ENCODE measurements around the gene RAB3C.
"Not testable (repeated sequence)": the region's sequence is repeated elsewhere in the genome, so short reads cannot be mapped to it uniquely, and the experiment has no call there.

The RAB3C gene

DNA sequence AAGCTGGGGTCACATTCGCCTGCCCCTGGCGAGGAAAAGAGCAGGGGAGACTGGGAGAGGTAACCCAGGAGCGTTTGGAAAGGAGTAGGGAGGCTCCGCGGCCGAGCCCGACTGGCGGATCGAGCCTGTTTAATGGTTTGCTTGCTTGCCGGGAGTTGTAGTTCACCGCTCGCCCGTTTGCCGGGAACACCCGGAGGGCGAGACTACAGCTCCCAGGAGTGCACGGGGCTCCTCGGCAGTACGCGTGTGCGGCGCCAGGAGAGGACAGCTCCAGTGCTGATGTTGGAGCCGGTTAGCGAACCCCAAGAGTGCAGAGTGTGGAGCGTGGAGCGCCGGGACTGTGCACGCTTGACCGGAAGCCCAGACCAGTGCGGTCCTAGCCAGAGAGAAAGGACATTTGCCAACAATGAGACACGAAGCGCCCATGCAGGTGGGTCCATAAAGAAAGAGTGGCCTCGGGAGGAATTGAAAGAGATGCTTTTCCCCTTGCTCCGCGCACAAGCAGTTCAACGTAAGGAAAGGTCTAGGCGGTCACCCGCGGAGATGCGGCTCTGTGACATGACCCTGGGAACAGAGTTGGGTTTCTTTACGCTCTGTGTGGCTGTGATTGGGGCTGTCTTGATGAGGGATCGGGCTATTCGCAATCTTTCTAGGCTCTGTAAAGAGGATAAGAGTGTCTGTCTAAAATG is at the start of gene RAB3C:
TSS of gene RAB3C (plus strand) at position 273 of the 689 bp plus-strand sequence. CDS start at position 407, 134 bp downstream.
- Mint-ChIP-seq H3K27me3 (peaks cover 40% of the 10 kb centered on the region), H3K27ac (no peak within 1 kb of the TSS), H3K4me3 (peak within 1 kb of the TSS; percentile 92), H3K36me3 (ENCODE audit: low read depth) (peaks cover 11% of the 10 kb centered on the region), H3K9me3 (no peaks in the 10 kb centered on the region), H3K4me1 (ENCODE audit: low read depth) (peaks cover 23% of the 10 kb centered on the region)
- intact Hi-C loops (cut with micrococcal nuclease): loop anchor here (5.0 kb wide), 1 partner anchor 86 kb away; no protein-coding TSS in a partner anchor

- H3K4me1 Mint-ChIP-seq (ENCODE audit: low read depth): peaks cover 51% of the 10 kb centered on the region
- intact Hi-C loops (cut with micrococcal nuclease); H3K27me3 Mint-ChIP-seq; H3K27ac Mint-ChIP-seq; H3K4me3 Mint-ChIP-seq; H3K36me3 Mint-ChIP-seq (ENCODE audit: low read depth): not testable (repeated sequence)
- peaks cover 27% of the 10 kb centered on the region for H3K9me3 Mint-ChIP-seq
These were observed 40.9 kb upstream of the RAB3C start for GRCh38 chr5:58541935-58542334.

DNA sequence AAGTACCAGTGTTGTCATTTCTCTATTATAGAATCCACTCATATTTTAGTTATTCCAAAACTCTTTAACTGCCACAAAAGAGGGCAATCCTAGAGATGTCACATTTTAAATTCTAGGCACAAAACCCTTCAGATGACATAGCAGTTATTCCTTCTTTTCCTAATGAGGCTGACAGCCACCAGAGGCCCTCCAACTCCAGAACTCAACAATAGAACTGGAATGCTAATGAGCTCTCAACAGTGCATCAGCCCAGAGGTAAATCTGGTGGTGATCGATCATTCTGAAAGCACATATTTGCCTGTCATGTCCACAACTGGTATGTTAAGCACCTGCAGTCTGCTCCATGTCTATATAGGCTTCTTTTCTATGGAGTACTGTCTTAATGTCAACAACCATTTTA is 40.2 kb upstream of the RAB3C start:
- Mint-ChIP-seq H3K9me3 (peaks cover 27% of the 10 kb centered on the region), H3K27ac (peak overlapping the region; percentile 70), H3K36me3 (ENCODE audit: low read depth) (peaks cover 9% of the 10 kb centered on the region), H3K4me1 (ENCODE audit: low read depth) (peaks cover 51% of the 10 kb centered on the region), H3K27me3 (no peaks in the 10 kb centered on the region), H3K4me3 (no peak overlapping the region)
- intact Hi-C loops (cut with micrococcal nuclease): no loop called here

- peaks cover 51% of the 10 kb centered on the region for H3K4me1 Mint-ChIP-seq (ENCODE audit: low read depth)
- H3K27me3 Mint-ChIP-seq: no peaks in the 10 kb centered on the region
- H3K9me3 Mint-ChIP-seq: peaks cover 23% of the 10 kb centered on the region
- intact Hi-C loops (cut with micrococcal nuclease): no loop called here
- H3K36me3 Mint-ChIP-seq (ENCODE audit: low read depth): peaks cover 9% of the 10 kb centered on the region
- peak overlapping the region; percentile 70 for H3K27ac Mint-ChIP-seq
- no peak overlapping the region for H3K4me3 Mint-ChIP-seq
These were observed 39.2 kb upstream of the RAB3C start for GRCh38 chr5:58543723-58544122.

GRCh38 chr5:58544195-58544594 is 38.7 kb upstream of the RAB3C start:
- Mint-ChIP-seq H3K4me3 (no peak overlapping the region), H3K4me1 (ENCODE audit: low read depth) (peaks cover 51% of the 10 kb centered on the region), H3K36me3 (ENCODE audit: low read depth) (peaks cover 9% of the 10 kb centered on the region), H3K27me3 (no peaks in the 10 kb centered on the region), H3K9me3 (peaks cover 19% of the 10 kb centered on the region), H3K27ac (peak overlapping the region; percentile 70)
- intact Hi-C loops (cut with micrococcal nuclease): no loop called here

DNA sequence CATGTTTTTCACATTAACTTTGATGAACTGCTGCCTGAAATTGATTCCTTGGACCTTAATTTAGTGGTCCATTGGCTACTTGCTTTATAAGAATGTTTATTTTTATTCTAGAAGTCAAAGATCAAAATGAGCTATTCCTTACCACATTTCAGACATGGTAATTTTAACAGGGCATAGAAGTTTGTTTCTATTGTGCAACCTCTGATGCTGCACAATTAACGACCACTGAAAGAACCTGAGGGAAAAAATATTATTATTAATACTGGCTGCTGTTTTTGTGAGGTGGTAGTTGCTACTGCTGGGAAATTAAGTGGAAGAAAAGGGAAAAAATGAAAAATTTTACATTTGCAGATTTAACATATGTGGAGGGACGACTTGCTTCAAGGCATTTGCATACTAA is 37.9 kb upstream of the RAB3C start:
- Mint-ChIP-seq H3K4me1 (ENCODE audit: low read depth) (peaks cover 51% of the 10 kb centered on the region), H3K27ac (peak overlapping the region; percentile 70), H3K9me3 (peaks cover 11% of the 10 kb centered on the region), H3K36me3 (ENCODE audit: low read depth) (peaks cover 9% of the 10 kb centered on the region), H3K27me3 (no peaks in the 10 kb centered on the region), H3K4me3 (no peak overlapping the region)
- intact Hi-C loops (cut with micrococcal nuclease): loop anchor here (5.0 kb wide), 1 partner anchor 38 kb away; no protein-coding TSS in a partner anchor

DNA sequence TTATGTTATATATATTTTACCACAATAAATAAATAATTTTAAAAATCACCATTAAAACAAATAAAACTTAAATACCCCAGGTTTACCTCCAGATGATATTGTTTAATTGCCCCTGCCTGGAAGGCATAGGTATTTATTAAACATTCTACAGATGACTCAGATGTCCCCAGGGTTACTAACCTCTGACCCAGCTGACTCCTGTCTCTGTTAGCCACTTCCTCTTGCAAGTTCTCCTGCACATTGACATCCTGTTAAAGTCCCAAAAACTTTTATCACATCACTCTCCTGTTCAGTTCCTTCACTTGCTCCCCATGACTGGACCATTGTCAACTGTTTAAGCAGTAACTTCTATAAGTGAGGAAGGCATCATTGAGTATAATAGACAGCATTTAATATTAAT is 37.0 kb upstream of the RAB3C start:
- intact Hi-C loops (cut with micrococcal nuclease): loop anchor here (5.0 kb wide), 1 partner anchor 39 kb away; no protein-coding TSS in a partner anchor
- Mint-ChIP-seq H3K27me3 (no peaks in the 10 kb centered on the region), H3K27ac (peak overlapping the region; percentile 70), H3K4me1 (ENCODE audit: low read depth) (peaks cover 51% of the 10 kb centered on the region), H3K4me3 (no peak overlapping the region), H3K36me3 (ENCODE audit: low read depth) (peaks cover 3% of the 10 kb centered on the region), H3K9me3 (peaks cover 1% of the 10 kb centered on the region)

- H3K9me3 Mint-ChIP-seq: no peaks in the 10 kb centered on the region
These were observed 34.8 kb upstream of the RAB3C start for GRCh38 chr5:58548068-58548467.

GRCh38 chr5:58551492-58551891 is 31.4 kb upstream of the RAB3C start:
- H3K27ac Mint-ChIP-seq: no peak overlapping the region
- H3K27me3 Mint-ChIP-seq: no peaks in the 10 kb centered on the region
- H3K4me1 Mint-ChIP-seq (ENCODE audit: low read depth): peaks cover 2% of the 10 kb centered on the region
- intact Hi-C loops (cut with micrococcal nuclease): no loop called here
- H3K4me3 Mint-ChIP-seq: no peak overlapping the region
- H3K9me3 Mint-ChIP-seq: no peaks in the 10 kb centered on the region
- H3K36me3 Mint-ChIP-seq (ENCODE audit: low read depth): no peaks in the 10 kb centered on the region

More at GRCh38 chr5:58548068-58548467, 34.8 kb upstream of the RAB3C start:
- H3K4me1 Mint-ChIP-seq (ENCODE audit: low read depth): peaks cover 36% of the 10 kb centered on the region
- no peaks in the 10 kb centered on the region for H3K27me3 Mint-ChIP-seq
- intact Hi-C loops (cut with micrococcal nuclease): loop anchor here (5.0 kb wide), 1 partner anchor 41 kb away; no protein-coding TSS in a partner anchor
- no peak overlapping the region for H3K27ac Mint-ChIP-seq
- H3K36me3 Mint-ChIP-seq (ENCODE audit: low read depth): no peaks in the 10 kb centered on the region
- no peak overlapping the region for H3K4me3 Mint-ChIP-seq

DNA sequence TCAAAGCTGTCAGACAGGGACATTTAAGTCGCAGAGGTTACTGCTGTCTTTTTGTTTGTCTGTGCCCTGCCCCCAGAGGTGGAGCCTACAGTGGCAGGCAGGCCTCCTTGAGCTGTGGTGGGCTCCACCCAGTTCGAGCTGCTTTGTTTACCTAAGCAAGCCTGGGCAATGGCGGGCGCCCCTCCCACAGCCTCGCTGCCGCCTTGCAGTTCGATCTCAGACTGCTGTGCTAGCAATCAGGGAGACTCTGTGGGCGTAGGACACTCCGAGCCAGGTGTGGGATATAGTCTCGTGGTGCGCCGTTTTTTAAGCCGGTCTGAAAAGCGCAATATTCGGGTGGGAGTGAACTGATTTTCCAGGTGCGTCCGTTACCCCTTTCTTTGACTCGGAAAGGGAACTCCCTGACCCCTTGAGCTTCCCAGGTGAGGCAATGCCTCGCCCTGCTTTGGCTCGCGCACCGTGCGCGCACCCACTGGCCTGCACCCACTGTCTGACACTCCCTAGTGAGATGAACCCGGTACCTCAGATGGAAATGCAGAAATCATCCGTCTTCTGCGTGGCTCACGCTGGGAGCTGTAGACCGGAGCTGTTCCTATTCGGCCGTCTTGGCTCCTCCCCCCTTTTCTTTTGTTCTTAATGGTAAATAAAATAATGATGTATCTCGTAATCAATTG is 25.1 kb upstream of the RAB3C start:
- intact Hi-C loops (cut with micrococcal nuclease); H3K9me3 Mint-ChIP-seq; H3K27ac Mint-ChIP-seq; H3K27me3 Mint-ChIP-seq; H3K4me3 Mint-ChIP-seq; H3K36me3 Mint-ChIP-seq (ENCODE audit: low read depth); H3K4me1 Mint-ChIP-seq (ENCODE audit: low read depth): not testable (repeated sequence)

DNA sequence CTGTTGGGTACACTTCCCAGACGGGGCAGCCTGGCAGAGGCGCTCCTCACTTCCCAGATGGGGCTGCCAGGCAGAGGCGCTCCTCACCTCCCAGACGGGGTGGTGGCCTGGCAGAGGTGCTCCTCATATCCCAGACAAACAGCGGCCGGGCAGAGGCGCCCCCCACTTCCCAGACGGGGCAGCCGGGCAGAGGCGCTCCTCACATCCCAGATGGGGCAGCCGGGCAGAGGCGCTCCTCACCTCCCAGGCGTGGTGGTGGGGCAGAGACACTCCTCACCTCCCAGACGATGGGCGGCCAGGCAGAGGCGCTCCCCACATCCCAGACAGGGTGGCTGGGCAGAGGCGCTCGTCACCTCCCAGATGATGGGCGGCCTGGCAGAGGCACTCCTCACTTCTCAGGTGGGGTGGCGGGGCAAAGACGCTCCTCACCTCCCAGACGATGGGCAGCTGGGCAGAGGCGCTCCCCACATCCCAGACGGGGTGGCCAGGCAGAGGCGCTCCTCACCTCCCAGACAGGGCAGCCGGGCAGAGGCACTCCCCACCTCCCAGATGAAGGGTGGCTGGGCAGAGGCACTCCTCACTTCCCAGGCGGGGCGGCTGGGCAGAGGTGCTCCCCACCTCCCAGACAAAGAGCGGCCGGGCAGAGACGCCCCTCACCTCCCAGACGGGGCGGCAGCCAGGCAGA is 19.7 kb upstream of the RAB3C start:
- H3K9me3 Mint-ChIP-seq; H3K36me3 Mint-ChIP-seq (ENCODE audit: low read depth); H3K27me3 Mint-ChIP-seq; intact Hi-C loops (cut with micrococcal nuclease); H3K4me3 Mint-ChIP-seq; H3K4me1 Mint-ChIP-seq (ENCODE audit: low read depth); H3K27ac Mint-ChIP-seq: not testable (repeated sequence)

GRCh38 chr5:58564043-58564832 is 18.6 kb upstream of the RAB3C start:
- H3K4me1 Mint-ChIP-seq (ENCODE audit: low read depth); intact Hi-C loops (cut with micrococcal nuclease): not testable (repeated sequence)

DNA sequence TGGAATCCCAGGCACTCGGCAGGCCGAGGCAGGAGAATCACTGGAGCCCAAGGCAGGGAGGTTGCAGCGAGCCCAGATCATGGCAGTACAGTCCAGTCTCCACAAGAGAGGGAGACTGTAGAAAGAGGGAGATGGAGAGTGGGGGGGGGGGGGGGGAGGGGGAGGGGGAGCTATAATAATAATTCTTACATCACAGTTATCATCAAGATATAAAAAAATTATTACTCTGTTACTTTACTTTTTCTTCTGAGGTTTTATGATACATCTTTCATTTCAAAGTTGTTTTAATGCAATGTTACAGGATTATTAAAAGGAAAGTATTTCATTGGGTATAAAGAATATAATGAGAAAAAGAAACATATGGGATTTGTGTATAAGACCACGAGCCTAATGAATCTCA is 17.8 kb upstream of the RAB3C start:
- no peak overlapping the region for H3K27ac Mint-ChIP-seq
- no peaks in the 10 kb centered on the region for H3K9me3 Mint-ChIP-seq
- no peaks in the 10 kb centered on the region for H3K4me1 Mint-ChIP-seq (ENCODE audit: low read depth)
- intact Hi-C loops (cut with micrococcal nuclease): no loop called here
- H3K4me3 Mint-ChIP-seq: no peak overlapping the region
- H3K36me3 Mint-ChIP-seq (ENCODE audit: low read depth): no peaks in the 10 kb centered on the region
- H3K27me3 Mint-ChIP-seq: no peaks in the 10 kb centered on the region

More at GRCh38 chr5:58564043-58564832, 18.6 kb upstream of the RAB3C start:
- not testable (repeated sequence) for H3K4me3 Mint-ChIP-seq; H3K36me3 Mint-ChIP-seq (ENCODE audit: low read depth); H3K9me3 Mint-ChIP-seq; H3K27me3 Mint-ChIP-seq; H3K27ac Mint-ChIP-seq

Measured in dendritic cell treated with granulocyte-macrophage colony-stimulating factor and Interleukin-4, amounts not matched to agents 40 ng/mL and 50 ng/mL, for 4 days (primary cell).